MCF 10A (cell line): ENCODE data around the gene MIDN. TPM values are rescaled to one million over a fixed set of nuclear protein-coding genes. Genes with fewer than 3 reads are reported as not detected.
A peak's percentile ranks its signal among the peaks of the same experiment; 100 is the strongest.

Source experiments
- BruUV-seq: library from RNA; stranded (reverse); fragments of 400-500 nt; replicated peaks from 2 replicates; lab custom pipeline; 2021; lab: Mats Ljungman, UMichigan
- CTCF ChIA-PET: fragments of 300-600 bp; sonication (Branson Sonifier 250); formaldehyde crosslinking; extraction: SDS; loops from one replicate; lab custom pipeline; 2021; ENCODE audit warnings: antibody characterized with exemption, inconsistent platforms; lab: Yijun Ruan, JAX
- POLR2A ChIA-PET: fragments of 300-600, 350-650 bp; sonication (Branson Sonifier 250); formaldehyde crosslinking; extraction: SDS; loops from one replicate; lab custom pipeline; 2020; ENCODE audit warnings: antibody characterized with exemption, inconsistent platforms; lab: Yijun Ruan, JAX
- DNase-seq: peaks from one replicate; pipeline ENCODE4 v3.0.0-alpha.2; 2018; ENCODE audit not compliant: unreplicated experiment
- H3K27ac Mint-ChIP-seq: one replicate; pipeline ENCODE4 v1.8.0; 2022; ENCODE audit warnings: mild to moderate bottlenecking, low read depth, mixed read lengths; ENCODE audit not compliant: unreplicated experiment
- H3K27me3 Mint-ChIP-seq: one replicate; pipeline ENCODE4 v1.8.0; 2022; ENCODE audit warnings: mixed read lengths; ENCODE audit not compliant: insufficient read depth, unreplicated experiment
- H3K36me3 Mint-ChIP-seq: one replicate; pipeline ENCODE4 v1.8.0; 2022; ENCODE audit warnings: mild to moderate bottlenecking, moderate library complexity, mixed read lengths; ENCODE audit not compliant: insufficient read depth, unreplicated experiment
- H3K4me1 Mint-ChIP-seq: one replicate; pipeline ENCODE4 v1.8.0; 2022; ENCODE audit warnings: mixed read lengths; ENCODE audit not compliant: insufficient read depth, unreplicated experiment
- H3K4me3 Mint-ChIP-seq: one replicate; pipeline ENCODE4 v1.8.0; 2022; ENCODE audit warnings: mild to moderate bottlenecking, moderate library complexity, mixed read lengths; ENCODE audit not compliant: unreplicated experiment
- H3K9me3 Mint-ChIP-seq: one replicate; pipeline ENCODE4 v1.8.0; 2022; ENCODE audit warnings: mixed read lengths; ENCODE audit not compliant: unreplicated experiment
- CTCF ChIP-seq: fragments of 200-600 bp; IDR thresholded peaks from one replicate; pipeline ENCODE4 v1.8.0; 2022; ENCODE audit warnings: antibody characterized with exemption, mild to moderate bottlenecking; ENCODE audit not compliant: unreplicated experiment
- intact Hi-C: fragments of 100-400 bp; cut with micrococcal nuclease; formaldehyde crosslinking; loops from 2 replicates; pipeline ENCODE4 v1.14.1; 2022
- total RNA-seq: library from RNA; stranded (reverse); gene quantifications from 2 replicates; pipeline ENCODE4 v1.2.3, GENCODE V29; 2022

The MIDN gene
- total RNA-seq, 1 experiment from 2014 or later = 73.6 TPM

GRCh38 chr19:1275976-1276627 is 27.7 kb downstream of the MIDN start:
- Mint-ChIP-seq H3K27me3 (no peaks in the 10 kb centered on the region), H3K4me3 (peak overlapping the region; percentile 77), H3K9me3 (no peaks in the 10 kb centered on the region), H3K36me3 (peaks cover 67% of the 10 kb centered on the region), H3K4me1 (peaks cover 19% of the 10 kb centered on the region), H3K27ac (peak overlapping the region; percentile 88)
- CTCF ChIA-PET = no interaction called here
- intact Hi-C loops = loop anchor here (5.0 to 10.0 kb wide), 2 partner anchors 109 to 236 kb away; partner anchors contain the start of genes ADAMTSL5 and NDUFS7
- POLR2A ChIA-PET = interaction anchor here (0.7 to 1.8 kb wide), 7 partner anchors 32 to 1117 kb away, joined by 3 to 18 read pairs (median 4); no protein-coding TSS in a partner anchor
- no TSS peak for BruUV-seq
- no peak for TF ChIP-seq CTCF
- DNase-seq = no peak

- Mint-ChIP-seq H3K27ac (peak overlapping the region; percentile 88), H3K4me1 (peaks cover 14% of the 10 kb centered on the region), H3K27me3 (no peaks in the 10 kb centered on the region), H3K4me3 (peak overlapping the region; percentile 77), H3K36me3 (peaks cover 62% of the 10 kb centered on the region), H3K9me3 (no peaks in the 10 kb centered on the region)
- POLR2A ChIA-PET = interaction anchor here (0.7 to 1.8 kb wide), 4 partner anchors 32 to 1116 kb away, joined by 3 to 18 read pairs (median 4); no protein-coding TSS in a partner anchor
- BruUV-seq = no TSS peak
- CTCF ChIA-PET = no interaction called here
- no peak for TF ChIP-seq CTCF
- intact Hi-C loops = loop anchor here (5.0 to 10.0 kb wide), 2 partner anchors 108 to 236 kb away; partner anchors contain the start of genes ADAMTSL5 and NDUFS7
- no peak for DNase-seq
Measured at GRCh38 chr19:1276628-1277022, 28.2 kb downstream of the MIDN start.

- Mint-ChIP-seq H3K36me3 (peaks cover 57% of the 10 kb centered on the region), H3K4me1 (peaks cover 11% of the 10 kb centered on the region), H3K27me3 (no peaks in the 10 kb centered on the region), H3K27ac (peak overlapping the region; percentile 88), H3K9me3 (no peaks in the 10 kb centered on the region), H3K4me3 (peak overlapping the region; percentile 77)
- intact Hi-C loops = loop anchor here (5.0 to 10.0 kb wide), 2 partner anchors 108 to 235 kb away; partner anchors contain the start of genes ADAMTSL5 and NDUFS7
- ChIA-PET CTCF (interaction anchor here (0.6 to 0.7 kb wide), 2 partner anchors 36 to 138 kb away, joined by 3 to 4 read pairs; no protein-coding TSS in a partner anchor), POLR2A (interaction anchor here (0.7 to 1.2 kb wide), 2 partner anchors 8 to 107 kb away, joined by 3 to 4 read pairs; partner anchors contain the start of gene CIRBP)
- BruUV-seq = no TSS peak
- no peak for DNase-seq
- TF ChIP-seq CTCF = no peak
Measured at GRCh38 chr19:1277061-1277460, 28.7 kb downstream of the MIDN start.

GRCh38 chr19:1278074-1278473 is 29.7 kb downstream of the MIDN start:
- TF ChIP-seq CTCF = no peak
- POLR2A ChIA-PET = interaction anchor here (0.6 to 1.2 kb wide), 2 partner anchors 9 to 139 kb away, joined by 3 to 4 read pairs; partner anchors contain the start of gene CIRBP
- Mint-ChIP-seq H3K27ac (no peak overlapping the region), H3K9me3 (no peaks in the 10 kb centered on the region), H3K36me3 (peaks cover 47% of the 10 kb centered on the region), H3K27me3 (no peaks in the 10 kb centered on the region), H3K4me3 (no peak overlapping the region), H3K4me1 (peaks cover 11% of the 10 kb centered on the region)
- BruUV-seq = no TSS peak
- intact Hi-C loops = loop anchor here (2.0 to 10.0 kb wide), 3 partner anchors 107 to 234 kb away; partner anchors contain the start of genes ADAMTSL5, NDUFS7 and RPS15
- DNase-seq = no peak
- CTCF ChIA-PET = interaction anchor here (1.0 to 1.6 kb wide), 2 partner anchors 78 to 167 kb away, joined by 3 to 5 read pairs; no protein-coding TSS in a partner anchor
